HEK293 (cell line): ENCODE data around the gene GAD1.

Experiments used
- CTCF ChIA-PET: fragments of 350-600 bp; formaldehyde crosslinking; extraction: SDS; loops from one replicate; lab custom pipeline; 2021; ENCODE audit warnings: antibody characterized with exemption; lab: Yijun Ruan, JAX
- POLR2A ChIA-PET: fragments of 300-600 bp; formaldehyde crosslinking; extraction: SDS; loops from one replicate; lab custom pipeline; 2020; ENCODE audit warnings: antibody characterized with exemption, inconsistent platforms; lab: Yijun Ruan, JAX
- H3K27ac ChIP-seq: fragments of 200-500 bp; sonication (Bioruptor generic); 2 replicates; pipeline ENCODE4 v1.5.1; 2014; ENCODE audit warnings: low read depth, low read length, control low read depth, inconsistent platforms; ENCODE audit errors: extremely low read depth
- H3K36me3 ChIP-seq, 2 experiments: fragments of 200-500 bp in 1 of 2; sonication (Bioruptor generic) in 1 of 2; 1 replicate in 1 of 2; 2 replicates in 1 of 2; pipeline ENCODE4 v1.5.1; 2014 to 2017; ENCODE audit warnings: inconsistent platforms in 2 of 2, low read length in 2 of 2; ENCODE audit not compliant: control insufficient read depth in 2 of 2, insufficient read depth in 1 of 2
- H3K4me1 ChIP-seq: fragments of 200-500 bp; sonication (Bioruptor generic); 2 replicates; pipeline ENCODE4 v1.5.1; 2014; ENCODE audit warnings: mild to moderate bottlenecking, low read length, inconsistent platforms; ENCODE audit not compliant: control insufficient read depth, insufficient read depth
- H3K4me3 ChIP-seq: 2 replicates; pipeline ENCODE4 v1.5.1; 2011; ENCODE audit warnings: low read depth, mild to moderate bottlenecking, control low read depth, low read length, moderate library complexity
- H3K9me3 ChIP-seq: fragments of 200-500 bp; sonication (Bioruptor generic); 2 replicates; pipeline ENCODE4 v1.5.1; 2014; ENCODE audit warnings: low read depth, low read length, inconsistent platforms; ENCODE audit not compliant: control insufficient read depth, insufficient read depth
- BCL11A ChIP-seq: fragments of 450-650 bp; formaldehyde crosslinking; IDR thresholded peaks from 2 replicates; pipeline ENCODE4 v1.5.1; 2016; ENCODE audit warnings: low read depth, missing biosample characterization, missing genetic modification characterization
- KLF8 ChIP-seq: fragments of 450-650 bp; formaldehyde crosslinking; IDR thresholded peaks from 2 replicates; pipeline ENCODE4 v1.5.1; 2016; ENCODE audit warnings: missing biosample characterization, missing genetic modification characterization
- OSR2 ChIP-seq: fragments of 450-650 bp; formaldehyde crosslinking; IDR thresholded peaks from 2 replicates; pipeline ENCODE4 v1.5.1; 2016; ENCODE audit warnings: missing biosample characterization, missing genetic modification characterization
- SP7 ChIP-seq: fragments of 450-650 bp; formaldehyde crosslinking; IDR thresholded peaks from 2 replicates; pipeline ENCODE4 v1.5.1; 2016; ENCODE audit warnings: missing biosample characterization, missing genetic modification characterization
- ZNF138 ChIP-seq: fragments of 450-650 bp; formaldehyde crosslinking; IDR thresholded peaks from 2 replicates; pipeline ENCODE4 v1.5.1; 2016; ENCODE audit warnings: missing biosample characterization, missing genetic modification characterization, borderline replicate concordance
- ZNF155 ChIP-seq: fragments of 450-650 bp; formaldehyde crosslinking; IDR thresholded peaks from 2 replicates; pipeline ENCODE4 v1.5.1; 2016; ENCODE audit warnings: missing biosample characterization, missing genetic modification characterization
- ZNF324 ChIP-seq: fragments of 450-650 bp; formaldehyde crosslinking; IDR thresholded peaks from 2 replicates; pipeline ENCODE4 v1.5.1; 2016; ENCODE audit warnings: missing biosample characterization, missing genetic modification characterization
- ZNF335 ChIP-seq: fragments of 450-650 bp; formaldehyde crosslinking; conservative IDR thresholded peaks from 2 replicates; pipeline ENCODE4 v1.5.1; 2016; ENCODE audit warnings: missing biosample characterization, missing genetic modification characterization
- ZNF585B ChIP-seq: fragments of 450-650 bp; formaldehyde crosslinking; IDR thresholded peaks from 2 replicates; pipeline ENCODE4 v1.5.1; 2016; ENCODE audit warnings: missing biosample characterization, missing genetic modification characterization
- ZNF621 ChIP-seq: fragments of 450-650 bp; formaldehyde crosslinking; IDR thresholded peaks from 2 replicates; pipeline ENCODE4 v1.5.1; 2017; ENCODE audit warnings: missing biosample characterization, missing genetic modification characterization
- ZNF623 ChIP-seq: fragments of 450-650 bp; formaldehyde crosslinking; IDR thresholded peaks from 2 replicates; pipeline ENCODE4 v1.5.1; 2016; ENCODE audit warnings: missing biosample characterization, missing genetic modification characterization
- ZNF707 ChIP-seq: fragments of 450-650 bp; formaldehyde crosslinking; IDR thresholded peaks from 2 replicates; pipeline ENCODE4 v1.5.1; 2016; ENCODE audit warnings: missing biosample characterization, missing genetic modification characterization
- ZNF843 ChIP-seq: fragments of 450-650 bp; formaldehyde crosslinking; IDR thresholded peaks from 2 replicates; pipeline ENCODE4 v1.5.1; 2016; ENCODE audit warnings: missing biosample characterization, missing genetic modification characterization
- TF ChIP-seq, protein P1 (sequence below): sonication (generic); formaldehyde crosslinking; IDR thresholded peaks from 2 replicates; pipeline ENCODE4 v1.8.1; 2022; ENCODE audit warnings: mild to moderate bottlenecking, moderate library complexity, missing genetic modification reagents
- TF ChIP-seq, protein P2 (sequence below): fragments of 450-650 bp; formaldehyde crosslinking; IDR thresholded peaks from 2 replicates; pipeline ENCODE4 v1.5.1; 2016; ENCODE audit warnings: missing biosample characterization, missing genetic modification characterization
- TF ChIP-seq, protein P3 (sequence below): fragments of 450-650 bp; IDR thresholded peaks from 2 replicates; pipeline ENCODE4 v1.5.1; 2018; ENCODE audit warnings: missing biosample characterization, missing genetic modification characterization
- TF ChIP-seq, protein P4 (sequence below): fragments of 450-650 bp; formaldehyde crosslinking; IDR thresholded peaks from 2 replicates; pipeline ENCODE4 v1.5.1; 2016; ENCODE audit warnings: missing biosample characterization, missing genetic modification characterization
- TF ChIP-seq, protein P5 (sequence below): fragments of 450-650 bp; formaldehyde crosslinking; IDR thresholded peaks from 2 replicates; pipeline ENCODE4 v1.5.1; 2017; ENCODE audit warnings: missing biosample characterization, missing genetic modification characterization
- TF ChIP-seq, protein P6 (sequence below): fragments of 450-650 bp; formaldehyde crosslinking; conservative IDR thresholded peaks from 2 replicates; pipeline ENCODE4 v1.5.1; 2016; ENCODE audit warnings: low read depth, missing biosample characterization, missing genetic modification characterization
- TF ChIP-seq, protein P7 (sequence below): fragments of 450-650 bp; formaldehyde crosslinking; IDR thresholded peaks from 2 replicates; pipeline ENCODE4 v1.5.0; 2017; ENCODE audit warnings: missing biosample characterization, missing genetic modification characterization, borderline replicate concordance

The GAD1 gene

DNA sequence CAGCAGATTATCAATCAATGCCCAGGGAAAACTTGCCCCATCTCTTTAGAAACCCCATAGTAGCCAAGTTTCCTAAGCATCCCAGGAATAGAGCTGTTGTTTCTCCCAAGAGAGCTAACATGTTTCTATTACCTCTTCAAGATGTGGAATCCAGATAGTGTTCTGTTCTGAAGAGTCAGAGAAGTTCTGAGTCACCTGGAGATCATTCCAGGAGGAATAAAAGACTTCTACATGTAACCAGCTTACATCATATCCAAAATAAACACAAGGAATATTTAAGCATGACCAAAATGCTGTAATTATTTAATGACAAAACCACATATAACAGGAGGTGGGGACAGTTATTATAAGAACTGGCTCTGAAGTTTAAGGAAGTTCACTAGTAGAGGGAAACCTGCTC is 61.4 kb downstream of the GAD1 start:
- H3K36me3 ChIP-seq = no peaks in the 10 kb centered on the region
- no peak overlapping the region for H3K4me3 ChIP-seq
- H3K27ac ChIP-seq = no peak overlapping the region
- H3K4me1 ChIP-seq = no peaks in the 10 kb centered on the region
- no peaks in the 10 kb centered on the region for H3K9me3 ChIP-seq
- TF ChIP-seq BCL11A (tag by site-specific recombination) (no peak), ZNF623 (no peak), ZNF707 (no peak), ZNF843 (tag by site-specific recombination) (no peak), ZNF138 (tag by site-specific recombination) (no peak), ZNF585B (no peak), ZNF155 (tag by site-specific recombination) (no peak), SP7 (tag by site-specific recombination) (no peak), ZNF621 (no peak), ZNF324 (tag by site-specific recombination) (no peak), KLF8 (tag by site-specific recombination) (no peak), OSR2 (tag by site-specific recombination) (no peak), ZNF335 (no peak)
- TF ChIP-seq, protein P1, sequence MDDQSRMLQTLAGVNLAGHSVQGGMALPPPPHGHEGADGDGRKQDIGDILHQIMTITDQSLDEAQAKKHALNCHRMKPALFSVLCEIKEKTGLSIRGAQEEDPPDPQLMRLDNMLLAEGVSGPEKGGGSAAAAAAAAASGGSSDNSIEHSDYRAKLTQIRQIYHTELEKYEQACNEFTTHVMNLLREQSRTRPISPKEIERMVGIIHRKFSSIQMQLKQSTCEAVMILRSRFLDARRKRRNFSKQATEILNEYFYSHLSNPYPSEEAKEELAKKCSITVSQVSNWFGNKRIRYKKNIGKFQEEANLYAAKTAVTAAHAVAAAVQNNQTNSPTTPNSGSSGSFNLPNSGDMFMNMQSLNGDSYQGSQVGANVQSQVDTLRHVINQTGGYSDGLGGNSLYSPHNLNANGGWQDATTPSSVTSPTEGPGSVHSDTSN (CRISPR knock-in tag) = no peak
- TF ChIP-seq, protein P2, sequence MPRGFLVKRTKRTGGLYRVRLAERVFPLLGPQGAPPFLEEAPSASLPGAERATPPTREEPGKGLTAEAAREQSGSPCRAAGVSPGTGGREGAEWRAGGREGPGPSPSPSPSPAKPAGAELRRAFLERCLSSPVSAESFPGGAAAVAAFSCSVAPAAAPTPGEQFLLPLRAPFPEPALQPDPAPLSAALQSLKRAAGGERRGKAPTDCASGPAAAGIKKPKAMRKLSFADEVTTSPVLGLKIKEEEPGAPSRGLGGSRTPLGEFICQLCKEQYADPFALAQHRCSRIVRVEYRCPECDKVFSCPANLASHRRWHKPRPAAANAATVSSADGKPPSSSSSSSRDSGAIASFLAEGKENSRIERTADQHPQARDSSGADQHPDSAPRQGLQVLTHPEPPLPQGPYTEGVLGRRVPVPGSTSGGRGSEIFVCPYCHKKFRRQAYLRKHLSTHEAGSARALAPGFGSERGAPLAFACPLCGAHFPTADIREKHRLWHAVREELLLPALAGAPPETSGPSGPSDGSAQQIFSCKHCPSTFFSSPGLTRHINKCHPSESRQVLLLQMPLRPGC (tag by site-specific recombination) = no peak
- TF ChIP-seq, protein P3, sequence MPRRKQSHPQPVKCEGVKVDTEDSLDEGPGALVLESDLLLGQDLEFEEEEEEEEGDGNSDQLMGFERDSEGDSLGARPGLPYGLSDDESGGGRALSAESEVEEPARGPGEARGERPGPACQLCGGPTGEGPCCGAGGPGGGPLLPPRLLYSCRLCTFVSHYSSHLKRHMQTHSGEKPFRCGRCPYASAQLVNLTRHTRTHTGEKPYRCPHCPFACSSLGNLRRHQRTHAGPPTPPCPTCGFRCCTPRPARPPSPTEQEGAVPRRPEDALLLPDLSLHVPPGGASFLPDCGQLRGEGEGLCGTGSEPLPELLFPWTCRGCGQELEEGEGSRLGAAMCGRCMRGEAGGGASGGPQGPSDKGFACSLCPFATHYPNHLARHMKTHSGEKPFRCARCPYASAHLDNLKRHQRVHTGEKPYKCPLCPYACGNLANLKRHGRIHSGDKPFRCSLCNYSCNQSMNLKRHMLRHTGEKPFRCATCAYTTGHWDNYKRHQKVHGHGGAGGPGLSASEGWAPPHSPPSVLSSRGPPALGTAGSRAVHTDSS (tag by site-specific recombination) = no peak
- TF ChIP-seq, protein P4, sequence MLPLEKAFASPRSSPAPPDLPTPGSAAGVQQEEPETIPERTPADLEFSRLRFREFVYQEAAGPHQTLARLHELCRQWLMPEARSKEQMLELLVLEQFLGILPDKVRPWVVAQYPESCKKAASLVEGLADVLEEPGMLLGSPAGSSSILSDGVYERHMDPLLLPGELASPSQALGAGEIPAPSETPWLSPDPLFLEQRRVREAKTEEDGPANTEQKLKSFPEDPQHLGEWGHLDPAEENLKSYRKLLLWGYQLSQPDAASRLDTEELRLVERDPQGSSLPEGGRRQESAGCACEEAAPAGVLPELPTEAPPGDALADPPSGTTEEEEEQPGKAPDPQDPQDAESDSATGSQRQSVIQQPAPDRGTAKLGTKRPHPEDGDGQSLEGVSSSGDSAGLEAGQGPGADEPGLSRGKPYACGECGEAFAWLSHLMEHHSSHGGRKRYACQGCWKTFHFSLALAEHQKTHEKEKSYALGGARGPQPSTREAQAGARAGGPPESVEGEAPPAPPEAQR = no peak
- TF ChIP-seq, protein P5, sequence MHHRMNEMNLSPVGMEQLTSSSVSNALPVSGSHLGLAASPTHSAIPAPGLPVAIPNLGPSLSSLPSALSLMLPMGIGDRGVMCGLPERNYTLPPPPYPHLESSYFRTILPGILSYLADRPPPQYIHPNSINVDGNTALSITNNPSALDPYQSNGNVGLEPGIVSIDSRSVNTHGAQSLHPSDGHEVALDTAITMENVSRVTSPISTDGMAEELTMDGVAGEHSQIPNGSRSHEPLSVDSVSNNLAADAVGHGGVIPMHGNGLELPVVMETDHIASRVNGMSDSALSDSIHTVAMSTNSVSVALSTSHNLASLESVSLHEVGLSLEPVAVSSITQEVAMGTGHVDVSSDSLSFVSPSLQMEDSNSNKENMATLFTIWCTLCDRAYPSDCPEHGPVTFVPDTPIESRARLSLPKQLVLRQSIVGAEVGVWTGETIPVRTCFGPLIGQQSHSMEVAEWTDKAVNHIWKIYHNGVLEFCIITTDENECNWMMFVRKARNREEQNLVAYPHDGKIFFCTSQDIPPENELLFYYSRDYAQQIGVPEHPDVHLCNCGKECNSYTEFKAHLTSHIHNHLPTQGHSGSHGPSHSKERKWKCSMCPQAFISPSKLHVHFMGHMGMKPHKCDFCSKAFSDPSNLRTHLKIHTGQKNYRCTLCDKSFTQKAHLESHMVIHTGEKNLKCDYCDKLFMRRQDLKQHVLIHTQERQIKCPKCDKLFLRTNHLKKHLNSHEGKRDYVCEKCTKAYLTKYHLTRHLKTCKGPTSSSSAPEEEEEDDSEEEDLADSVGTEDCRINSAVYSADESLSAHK (tag by site-specific recombination) = no peak
- TF ChIP-seq, protein P6, sequence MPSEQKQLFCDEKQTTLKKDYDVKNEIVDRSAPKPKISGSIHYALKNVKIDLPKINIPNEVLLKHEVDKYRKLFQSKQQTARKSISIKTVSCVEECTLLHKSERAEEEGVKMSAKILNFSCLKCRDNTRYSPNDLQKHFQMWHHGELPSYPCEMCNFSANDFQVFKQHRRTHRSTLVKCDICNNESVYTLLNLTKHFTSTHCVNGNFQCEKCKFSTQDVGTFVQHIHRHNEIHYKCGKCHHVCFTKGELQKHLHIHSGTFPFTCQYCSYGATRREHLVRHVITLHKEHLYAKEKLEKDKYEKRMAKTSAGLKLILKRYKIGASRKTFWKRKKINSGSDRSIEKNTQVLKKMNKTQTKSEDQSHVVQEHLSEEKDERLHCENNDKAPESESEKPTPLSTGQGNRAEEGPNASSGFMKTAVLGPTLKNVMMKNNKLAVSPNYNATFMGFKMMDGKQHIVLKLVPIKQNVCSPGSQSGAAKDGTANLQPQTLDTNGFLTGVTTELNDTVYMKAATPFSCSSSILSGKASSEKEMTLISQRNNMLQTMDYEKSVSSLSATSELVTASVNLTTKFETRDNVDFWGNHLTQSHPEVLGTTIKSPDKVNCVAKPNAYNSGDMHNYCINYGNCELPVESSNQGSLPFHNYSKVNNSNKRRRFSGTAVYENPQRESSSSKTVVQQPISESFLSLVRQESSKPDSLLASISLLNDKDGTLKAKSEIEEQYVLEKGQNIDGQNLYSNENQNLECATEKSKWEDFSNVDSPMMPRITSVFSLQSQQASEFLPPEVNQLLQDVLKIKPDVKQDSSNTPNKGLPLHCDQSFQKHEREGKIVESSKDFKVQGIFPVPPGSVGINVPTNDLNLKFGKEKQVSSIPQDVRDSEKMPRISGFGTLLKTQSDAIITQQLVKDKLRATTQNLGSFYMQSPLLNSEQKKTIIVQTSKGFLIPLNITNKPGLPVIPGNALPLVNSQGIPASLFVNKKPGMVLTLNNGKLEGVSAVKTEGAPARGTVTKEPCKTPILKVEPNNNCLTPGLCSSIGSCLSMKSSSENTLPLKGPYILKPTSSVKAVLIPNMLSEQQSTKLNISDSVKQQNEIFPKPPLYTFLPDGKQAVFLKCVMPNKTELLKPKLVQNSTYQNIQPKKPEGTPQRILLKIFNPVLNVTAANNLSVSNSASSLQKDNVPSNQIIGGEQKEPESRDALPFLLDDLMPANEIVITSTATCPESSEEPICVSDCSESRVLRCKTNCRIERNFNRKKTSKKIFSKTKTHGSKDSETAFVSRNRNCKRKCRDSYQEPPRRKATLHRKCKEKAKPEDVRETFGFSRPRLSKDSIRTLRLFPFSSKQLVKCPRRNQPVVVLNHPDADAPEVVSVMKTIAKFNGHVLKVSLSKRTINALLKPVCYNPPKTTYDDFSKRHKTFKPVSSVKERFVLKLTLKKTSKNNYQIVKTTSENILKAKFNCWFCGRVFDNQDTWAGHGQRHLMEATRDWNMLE (tag by site-specific recombination) = no peak
- TF ChIP-seq, protein P7, sequence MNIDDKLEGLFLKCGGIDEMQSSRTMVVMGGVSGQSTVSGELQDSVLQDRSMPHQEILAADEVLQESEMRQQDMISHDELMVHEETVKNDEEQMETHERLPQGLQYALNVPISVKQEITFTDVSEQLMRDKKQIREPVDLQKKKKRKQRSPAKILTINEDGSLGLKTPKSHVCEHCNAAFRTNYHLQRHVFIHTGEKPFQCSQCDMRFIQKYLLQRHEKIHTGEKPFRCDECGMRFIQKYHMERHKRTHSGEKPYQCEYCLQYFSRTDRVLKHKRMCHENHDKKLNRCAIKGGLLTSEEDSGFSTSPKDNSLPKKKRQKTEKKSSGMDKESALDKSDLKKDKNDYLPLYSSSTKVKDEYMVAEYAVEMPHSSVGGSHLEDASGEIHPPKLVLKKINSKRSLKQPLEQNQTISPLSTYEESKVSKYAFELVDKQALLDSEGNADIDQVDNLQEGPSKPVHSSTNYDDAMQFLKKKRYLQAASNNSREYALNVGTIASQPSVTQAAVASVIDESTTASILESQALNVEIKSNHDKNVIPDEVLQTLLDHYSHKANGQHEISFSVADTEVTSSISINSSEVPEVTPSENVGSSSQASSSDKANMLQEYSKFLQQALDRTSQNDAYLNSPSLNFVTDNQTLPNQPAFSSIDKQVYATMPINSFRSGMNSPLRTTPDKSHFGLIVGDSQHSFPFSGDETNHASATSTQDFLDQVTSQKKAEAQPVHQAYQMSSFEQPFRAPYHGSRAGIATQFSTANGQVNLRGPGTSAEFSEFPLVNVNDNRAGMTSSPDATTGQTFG (tag by site-specific recombination) = no peak
- CTCF ChIA-PET = interaction anchor here (0.6 to 1.1 kb wide), 3 partner anchors 9 to 516 kb away, joined by 3 to 4 read pairs (median 3); no protein-coding TSS in a partner anchor
- POLR2A ChIA-PET = no interaction called here
